Osteocyte (in vitro differentiated cells): Measurements from ENCODE around the gene RHBDD2. TPM values are rescaled to one million over a fixed set of nuclear protein-coding genes. Genes with fewer than 3 reads are reported as not detected.
"Not testable (repeated sequence)": the region's sequence is repeated elsewhere in the genome, so short reads cannot be mapped to it uniquely, and the experiment has no call there.

ENCODE experiments used
- DNase-seq: peaks from one replicate; pipeline ENCODE4 v3.0.0; 2021; ENCODE audit warnings: mixed read lengths; ENCODE audit not compliant: unreplicated experiment; ENCODE audit errors: extremely low spot score
- H3K27ac Mint-ChIP-seq: one replicate; pipeline ENCODE4 v1.8.0; 2021; ENCODE audit warnings: mild to moderate bottlenecking, mixed read lengths; ENCODE audit not compliant: unreplicated experiment
- H3K27me3 Mint-ChIP-seq: one replicate; pipeline ENCODE4 v1.8.0; 2021; ENCODE audit warnings: mixed read lengths; ENCODE audit not compliant: unreplicated experiment
- H3K36me3 Mint-ChIP-seq: one replicate; pipeline ENCODE4 v1.8.0; 2021; ENCODE audit warnings: mixed read lengths; ENCODE audit not compliant: unreplicated experiment
- H3K4me1 Mint-ChIP-seq: one replicate; pipeline ENCODE4 v1.8.0; 2021; ENCODE audit warnings: mixed read lengths; ENCODE audit not compliant: unreplicated experiment
- H3K4me3 Mint-ChIP-seq: one replicate; pipeline ENCODE4 v1.8.0; 2021; ENCODE audit warnings: mild to moderate bottlenecking, moderate library complexity, mixed read lengths; ENCODE audit not compliant: unreplicated experiment
- H3K9me3 Mint-ChIP-seq: one replicate; pipeline ENCODE4 v1.8.0; 2021; ENCODE audit warnings: mixed read lengths; ENCODE audit not compliant: unreplicated experiment
- CTCF ChIP-seq: fragments of 200-600 bp; sonication (generic); IDR thresholded peaks from 2 replicates; pipeline ENCODE4 v1.5.0; 2021; ENCODE audit warnings: antibody characterized with exemption, mild to moderate bottlenecking, moderate library complexity
- total RNA-seq: library from RNA; stranded (reverse); gene quantifications from 2 replicates; pipeline ENCODE4 v1.2.1, GENCODE V29; 2021

RHBDD2 gene
- total RNA-seq, 1 donor from 2014 or later = 44.8 TPM

GRCh38 chr7:75885036-75885435, 6.2 kb downstream of the RHBDD2 start:
- no peak for TF ChIP-seq CTCF
- Mint-ChIP-seq H3K4me1 (peaks cover 16% of the 10 kb centered on the region), H3K27me3 (no peaks in the 10 kb centered on the region), H3K4me3 (no peak overlapping the region), H3K27ac (no peak overlapping the region), H3K36me3 (peaks cover 33% of the 10 kb centered on the region), H3K9me3 (no peaks in the 10 kb centered on the region)
- DNase-seq = no peak

GRCh38 chr7:75887669-75888369, 9.0 kb downstream of the RHBDD2 start:
- DNase-seq = no peak
- peaks cover 12% of the 10 kb centered on the region for H3K4me1 Mint-ChIP-seq
- H3K36me3 Mint-ChIP-seq = peaks cover 21% of the 10 kb centered on the region
- no peak overlapping the region for H3K4me3 Mint-ChIP-seq
- no peaks in the 10 kb centered on the region for H3K9me3 Mint-ChIP-seq
- no peaks in the 10 kb centered on the region for H3K27me3 Mint-ChIP-seq
- no peak for TF ChIP-seq CTCF
- no peak overlapping the region for H3K27ac Mint-ChIP-seq

- peaks cover 12% of the 10 kb centered on the region for H3K4me1 Mint-ChIP-seq
- no peaks in the 10 kb centered on the region for H3K9me3 Mint-ChIP-seq
- no peak overlapping the region for H3K27ac Mint-ChIP-seq
- no peak for TF ChIP-seq CTCF
- H3K4me3 Mint-ChIP-seq = no peak overlapping the region
- no peaks in the 10 kb centered on the region for H3K27me3 Mint-ChIP-seq
- H3K36me3 Mint-ChIP-seq = peaks cover 18% of the 10 kb centered on the region
- no peak for DNase-seq
Measured at GRCh38 chr7:75888464-75889222, 9.8 kb downstream of the RHBDD2 start.

- Mint-ChIP-seq H3K27me3 (no peaks in the 10 kb centered on the region), H3K27ac (peak overlapping the region; percentile 27), H3K4me3 (no peak overlapping the region), H3K4me1 (peaks cover 12% of the 10 kb centered on the region), H3K36me3 (peaks cover 15% of the 10 kb centered on the region), H3K9me3 (no peaks in the 10 kb centered on the region)
- no peak for TF ChIP-seq CTCF
- DNase-seq = no peak
Measured at GRCh38 chr7:75889223-75889825, 10.5 kb downstream of the RHBDD2 start.

GRCh38 chr7:75889826-75890225, 11.0 kb downstream of the RHBDD2 start:
- H3K9me3 Mint-ChIP-seq = no peaks in the 10 kb centered on the region
- no peak for DNase-seq

GRCh38 chr7:75891237-75891636, 12.4 kb downstream of the RHBDD2 start:
- H3K27me3 Mint-ChIP-seq, H3K9me3 Mint-ChIP-seq, H3K4me3 Mint-ChIP-seq, H3K27ac Mint-ChIP-seq, DNase-seq: not testable (repeated sequence)
- peaks cover 12% of the 10 kb centered on the region for H3K4me1 Mint-ChIP-seq
- peaks cover 10% of the 10 kb centered on the region for H3K36me3 Mint-ChIP-seq

More at GRCh38 chr7:75889826-75890225, 11.0 kb downstream of the RHBDD2 start:
- TF ChIP-seq CTCF = no peak
- no peak overlapping the region for H3K4me3 Mint-ChIP-seq
- H3K27me3 Mint-ChIP-seq = no peaks in the 10 kb centered on the region
- H3K4me1 Mint-ChIP-seq = peaks cover 12% of the 10 kb centered on the region
- peaks cover 15% of the 10 kb centered on the region for H3K36me3 Mint-ChIP-seq
- peak overlapping the region; percentile 27 for H3K27ac Mint-ChIP-seq
